SK-N-SH (cell line): ENCODE measurements around the gene PYGB. TPM values are rescaled to one million over a fixed set of nuclear protein-coding genes. Genes with fewer than 3 reads are reported as not detected.

Source experiments
- CTCF ChIA-PET: fragments of 300-600, 350-600 bp; formaldehyde crosslinking; extraction: SDS; loops from one replicate; lab custom pipeline; 2021; lab: Yijun Ruan, JAX
- POLR2A ChIA-PET: fragments of 350-600 bp; sonication (Branson Sonifier 250); formaldehyde crosslinking; extraction: SDS; loops from one replicate; lab custom pipeline; 2020; ENCODE audit warnings: antibody characterized with exemption, inconsistent platforms; lab: Yijun Ruan, JAX
- DNase-seq: peaks from one replicate; pipeline ENCODE4 v3.0.0; 2012
- H2AFZ ChIP-seq: fragments of 200-600 bp; sonication (generic); 2 replicates; pipeline ENCODE4 v1.8.1; 2016; ENCODE audit warnings: antibody characterized with exemption, mild to moderate bottlenecking, low read depth
- H3F3A ChIP-seq: fragments of 200-600 bp; sonication (generic); replicated peaks from 2 replicates; pipeline ENCODE3; 2016; ENCODE audit warnings: antibody characterized with exemption, mild to moderate bottlenecking; ENCODE audit not compliant: insufficient read depth
- H3K27ac ChIP-seq, 2 experiments: fragments of 200-500 bp in 1 of 2; fragments of 200-600 bp in 1 of 2; sonication (Bioruptor generic) in 1 of 2; sonication (generic), shearing (Covaris generic) in 1 of 2; 2 replicates each; pipeline versions ENCODE4 v1.5.1 to v1.6.1; 2014 to 2016; ENCODE audit warnings: low read depth in 2 of 2, inconsistent platforms in 1 of 2, low read length in 1 of 2, mild to moderate bottlenecking in 1 of 2, mixed read lengths in 1 of 2
- H3K27me3 ChIP-seq: fragments of 200-600 bp; sonication (generic), shearing (Covaris generic); 2 replicates; pipeline ENCODE4 v1.6.1; 2016; ENCODE audit warnings: mixed run types; ENCODE audit not compliant: insufficient read depth
- H3K36me3 ChIP-seq, 2 experiments: fragments of 200-500 bp in 1 of 2; fragments of 200-600 bp in 1 of 2; sonication (Bioruptor generic) in 1 of 2; sonication (generic) in 1 of 2; replicated peaks in 1 of 2; 2 replicates each; pipeline versions ENCODE3 to v1.5.1; 2014 to 2016; ENCODE audit warnings: low read length in 1 of 2, mild to moderate bottlenecking in 1 of 2; ENCODE audit not compliant: insufficient read depth in 2 of 2, control insufficient read depth in 1 of 2
- H3K4me1 ChIP-seq, 2 experiments: fragments of 200-500 bp in 1 of 2; fragments of 200-600 bp in 1 of 2; sonication (Bioruptor generic) in 1 of 2; sonication (generic), shearing (Covaris generic) in 1 of 2; 2 replicates each; pipeline versions ENCODE4 v1.5.1 to v1.6.1; 2014 to 2016; ENCODE audit warnings: low read depth in 1 of 2, low read length in 1 of 2, mixed run types in 1 of 2; ENCODE audit not compliant: insufficient read depth in 2 of 2, control insufficient read depth in 1 of 2
- H3K4me2 ChIP-seq: fragments of 200-600 bp; sonication (generic), shearing (Covaris generic); 2 replicates; pipeline ENCODE4 v1.6.1; 2017; ENCODE audit warnings: mixed run types
- H3K4me3 ChIP-seq, 2 experiments: fragments of 200-500 bp in 1 of 2; fragments of 200-600 bp in 1 of 2; sonication (Bioruptor generic) in 1 of 2; sonication (generic), shearing (Covaris generic) in 1 of 2; 2 replicates each; pipeline versions ENCODE4 v1.5.1 to v1.8.1; 2014 to 2016; ENCODE audit warnings: low read depth in 2 of 2, inconsistent platforms in 1 of 2, low read length in 1 of 2, mild to moderate bottlenecking in 1 of 2, mixed read lengths in 1 of 2, moderate library complexity in 1 of 2
- H3K79me2 ChIP-seq: fragments of 200-600 bp; sonication (generic); 2 replicates; pipeline ENCODE4 v1.8.1; 2017; ENCODE audit warnings: mild to moderate bottlenecking; ENCODE audit not compliant: insufficient read depth
- H3K9ac ChIP-seq: fragments of 200-600 bp; sonication (generic); 2 replicates; pipeline ENCODE4 v1.6.1; 2017; ENCODE audit warnings: mixed run types
- H3K9me2 ChIP-seq: fragments of 200-600 bp; sonication (generic); 2 replicates; pipeline ENCODE4 v1.6.1; 2017; ENCODE audit warnings: mixed run types
- H3K9me3 ChIP-seq: fragments of 200-600 bp; sonication (generic); 2 replicates; pipeline ENCODE4 v1.6.1; 2017; ENCODE audit warnings: mixed run types, mild to moderate bottlenecking, moderate library complexity
- H4K20me1 ChIP-seq: fragments of 200-600 bp; sonication (generic); 2 replicates; pipeline ENCODE4 v1.6.1; 2017; ENCODE audit warnings: mild to moderate bottlenecking, mixed run types; ENCODE audit not compliant: insufficient read depth
- CHD2 ChIP-seq: fragments of 150-350 bp; IDR thresholded peaks from 2 replicates; pipeline ENCODE4 v1.6.1; 2018; ENCODE audit warnings: low read length; ENCODE audit not compliant: partially characterized antibody
- EP300 ChIP-seq, 2 experiments: IDR thresholded peaks; 2 replicates each; pipeline versions ENCODE4 v1.4.0 to v1.6.1; 2012; ENCODE audit warnings: borderline replicate concordance in 1 of 2, low read depth in 1 of 2, low read length in 1 of 2
- EZH2phosphoT487 ChIP-seq: fragments of 200-600 bp; sonication (generic); IDR thresholded peaks from 2 replicates; pipeline ENCODE4 v1.6.1; 2017; ENCODE audit warnings: low read depth, mixed run types, mild to moderate bottlenecking, antibody characterized with exemption, moderate library complexity, borderline replicate concordance
- FOSL2 ChIP-seq: IDR thresholded peaks from 2 replicates; pipeline ENCODE4 v1.4.0; 2012; ENCODE audit warnings: low read depth, mild to moderate bottlenecking, moderate library complexity, borderline replicate concordance
- FOXJ3 ChIP-seq: sonication (generic); formaldehyde crosslinking; IDR thresholded peaks from 2 replicates; pipeline ENCODE4 v1.5.1; 2020; ENCODE audit warnings: mild to moderate bottlenecking, missing genetic modification reagents
- FOXM1 ChIP-seq: IDR thresholded peaks from 2 replicates; pipeline ENCODE4 v1.4.0; 2012; ENCODE audit warnings: low read depth, mild to moderate bottlenecking
- GABPA ChIP-seq: IDR thresholded peaks from 2 replicates; pipeline ENCODE4 v1.4.0; 2012; ENCODE audit warnings: low read depth, mild to moderate bottlenecking
- GATA2 ChIP-seq: sonication (generic); formaldehyde crosslinking; IDR thresholded peaks from 2 replicates; pipeline ENCODE4 v1.5.0; 2020; ENCODE audit warnings: mild to moderate bottlenecking, missing genetic modification reagents
- RCOR1 ChIP-seq: fragments of 150-350 bp; IDR thresholded peaks from 2 replicates; pipeline ENCODE4 v1.6.1; 2017; ENCODE audit warnings: antibody characterized with exemption, low read length
- RFX5 ChIP-seq: IDR thresholded peaks from 2 replicates; pipeline ENCODE4 v1.6.1; 2012; ENCODE audit warnings: mild to moderate bottlenecking, improper control_type of control experiment, low read length
- SIN3A ChIP-seq: IDR thresholded peaks from 2 replicates; pipeline ENCODE4 v1.6.1; 2012; ENCODE audit warnings: low read depth, mild to moderate bottlenecking, low read length, moderate library complexity, borderline replicate concordance
- TCF12 ChIP-seq: IDR thresholded peaks from 2 replicates; pipeline ENCODE4 v1.4.0; 2012
- TEAD4 ChIP-seq: IDR thresholded peaks from 2 replicates; pipeline ENCODE4 v1.4.0; 2012; ENCODE audit warnings: mild to moderate bottlenecking, borderline replicate concordance; ENCODE audit not compliant: insufficient read depth
- YY1 ChIP-seq: IDR thresholded peaks from 2 replicates; pipeline ENCODE4 v1.4.0; 2012; ENCODE audit warnings: low read depth, mild to moderate bottlenecking
- WGBS: methylation state at CpG from one replicate; pipeline ENCODE4 v1.1.6; 2017; ENCODE audit warnings: low lambda C conversion rate; 5-methylcytosine and 5-hydroxymethylcytosine counted together
- polyA plus RNA-seq, 3 experiments: library from polyadenylated mRNA; depleted of rRNA; stranded (reverse); fragments of >200 nt; gene quantifications; 2 replicates each; pipeline ENCODE4 v1.2.3, GENCODE V29; 2012
- TF ChIP-seq, protein P1 (sequence below): IDR thresholded peaks from 2 replicates; pipeline ENCODE4 v1.4.0; 2012; ENCODE audit warnings: low read depth, borderline replicate concordance
- TF ChIP-seq, protein P2 (sequence below): IDR thresholded peaks from 2 replicates; pipeline ENCODE4 v1.4.0; 2012; ENCODE audit warnings: low read depth, borderline replicate concordance

The PYGB gene
- polyA plus RNA-seq, 1 of the 3 experiments (the other 2 are of a cell fraction) = 35.8 TPM

GRCh38 chr20:25284131-25284601, 36.3 kb downstream of the PYGB start:
- no peak overlapping the region for H2AFZ ChIP-seq
- H4K20me1 ChIP-seq = no peaks in the 10 kb centered on the region
- TF ChIP-seq TCF12 = no peak
- no peak for TF ChIP-seq RFX5
- no peak for TF ChIP-seq TEAD4
- TF ChIP-seq RCOR1 = no peak
- TF ChIP-seq, protein P1, sequence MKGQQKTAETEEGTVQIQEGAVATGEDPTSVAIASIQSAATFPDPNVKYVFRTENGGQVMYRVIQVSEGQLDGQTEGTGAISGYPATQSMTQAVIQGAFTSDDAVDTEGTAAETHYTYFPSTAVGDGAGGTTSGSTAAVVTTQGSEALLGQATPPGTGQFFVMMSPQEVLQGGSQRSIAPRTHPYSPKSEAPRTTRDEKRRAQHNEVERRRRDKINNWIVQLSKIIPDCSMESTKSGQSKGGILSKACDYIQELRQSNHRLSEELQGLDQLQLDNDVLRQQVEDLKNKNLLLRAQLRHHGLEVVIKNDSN = no peak
- TF ChIP-seq, all 33 proteins: peak for 0
- Histone ChIP-seq H3K9me2 (no peaks in the 10 kb centered on the region), H3K4me2 (no peak overlapping the region), H3K36me3 (peaks cover 6 to 64% of the 10 kb centered on the region in 2 experiments), H3K27me3 (no peaks in the 10 kb centered on the region), H3K79me2 (no peaks in the 10 kb centered on the region), H3F3A (no peaks in the 10 kb centered on the region), H3K9me3 (no peaks in the 10 kb centered on the region), H3K27ac (no peak overlapping the region), H3K4me1 (peaks cover 0 to 16% of the 10 kb centered on the region in 2 experiments; a peak in 1 of 4 replicates), H3K4me3 (no peak overlapping the region), H3K9ac (no peak overlapping the region)
- 98% methylated on average over 15 of the region's 17 CpGs for WGBS
- CTCF ChIA-PET = interaction anchor here (8.2 kb wide), 1 partner anchor 10 kb away, joined by 46 read pairs; no protein-coding TSS in a partner anchor
- DNase-seq = no peak
- POLR2A ChIA-PET = no interaction called here

DNA sequence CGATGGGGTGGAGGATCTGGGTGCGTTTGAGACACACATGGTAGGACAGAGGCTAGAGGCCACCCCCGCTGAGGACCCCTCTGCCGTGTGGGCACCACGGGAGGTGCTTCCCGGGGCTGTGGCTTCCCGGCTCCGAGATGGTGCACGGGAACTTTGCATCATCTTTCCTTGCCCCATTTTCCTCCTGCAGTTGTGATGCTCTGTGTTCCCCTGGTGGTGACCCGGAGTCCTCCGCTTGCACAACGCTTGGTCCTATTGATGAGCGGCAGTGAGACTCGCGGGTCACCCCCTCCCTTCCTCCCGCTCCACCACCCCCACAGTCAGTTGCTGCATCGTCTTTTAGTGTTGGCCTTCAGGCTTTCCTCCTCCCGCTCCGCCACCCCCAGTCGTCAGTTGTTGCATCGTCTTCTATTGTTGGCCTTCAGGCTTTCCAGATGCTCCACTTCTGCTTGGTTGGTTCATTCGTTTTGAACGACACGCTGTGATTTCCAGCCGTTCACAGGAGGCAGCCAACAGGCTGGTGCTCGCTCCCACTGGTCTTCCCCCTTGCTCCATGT, 37.3 kb downstream of the PYGB start:
- H3K36me3 ChIP-seq = peaks cover 10 to 64% of the 10 kb centered on the region in 2 experiments
- ChIA-PET POLR2A (no interaction called here), CTCF (interaction anchor here (8.2 kb wide), 1 partner anchor 9 kb away, joined by 46 read pairs; no protein-coding TSS in a partner anchor)
- H3K9ac ChIP-seq = no peak overlapping the region
- WGBS = 89% methylated on average over 26 of the region's 26 CpGs
- no peak overlapping the region for H3K27ac ChIP-seq
- H2AFZ ChIP-seq = no peak overlapping the region
- TF ChIP-seq FOXJ3 (no peak), TCF12 (no peak), GATA2 (CRISPR knock-in tag) (no peak), FOSL2 (no peak), SIN3A (no peak), CHD2 (no peak), GABPA (no peak), EZH2phosphoT487 (no peak), EP300 (IDR thresholded peaks at IDR 0.05; ENCODE audit: borderline replicate concordance in 1 of 2, low read depth in 1 of 2, low read length in 1 of 2) (no peak), YY1 (no peak), FOXM1 (no peak)
- TF ChIP-seq, protein P2, sequence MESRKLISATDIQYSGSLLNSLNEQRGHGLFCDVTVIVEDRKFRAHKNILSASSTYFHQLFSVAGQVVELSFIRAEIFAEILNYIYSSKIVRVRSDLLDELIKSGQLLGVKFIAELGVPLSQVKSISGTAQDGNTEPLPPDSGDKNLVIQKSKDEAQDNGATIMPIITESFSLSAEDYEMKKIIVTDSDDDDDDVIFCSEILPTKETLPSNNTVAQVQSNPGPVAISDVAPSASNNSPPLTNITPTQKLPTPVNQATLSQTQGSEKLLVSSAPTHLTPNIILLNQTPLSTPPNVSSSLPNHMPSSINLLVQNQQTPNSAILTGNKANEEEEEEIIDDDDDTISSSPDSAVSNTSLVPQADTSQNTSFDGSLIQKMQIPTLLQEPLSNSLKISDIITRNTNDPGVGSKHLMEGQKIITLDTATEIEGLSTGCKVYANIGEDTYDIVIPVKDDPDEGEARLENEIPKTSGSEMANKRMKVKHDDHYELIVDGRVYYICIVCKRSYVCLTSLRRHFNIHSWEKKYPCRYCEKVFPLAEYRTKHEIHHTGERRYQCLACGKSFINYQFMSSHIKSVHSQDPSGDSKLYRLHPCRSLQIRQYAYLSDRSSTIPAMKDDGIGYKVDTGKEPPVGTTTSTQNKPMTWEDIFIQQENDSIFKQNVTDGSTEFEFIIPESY = no peak
- H3K9me2 ChIP-seq = no peaks in the 10 kb centered on the region
- no peak overlapping the region for H3K4me3 ChIP-seq
- peaks cover 0 to 8% of the 10 kb centered on the region in 2 experiments; a peak in 1 of 4 replicates for H3K4me1 ChIP-seq
- H3F3A ChIP-seq = no peaks in the 10 kb centered on the region
- H3K27me3 ChIP-seq = no peaks in the 10 kb centered on the region
- H3K4me2 ChIP-seq = no peak overlapping the region
- no peaks in the 10 kb centered on the region for H3K9me3 ChIP-seq
- 0 out of 2 replicates have a peak, but pooled peaks cover 6% of the 10 kb centered on the region for H4K20me1 ChIP-seq
- H3K79me2 ChIP-seq = no peaks in the 10 kb centered on the region
- no peak for DNase-seq
